ENCODE results near the gene PGAM5. TPM values are rescaled to one million over a fixed set of nuclear protein-coding genes. Genes with fewer than 3 reads are reported as not detected.

Gene PGAM5
- total and polyA plus RNA-seq, 7 donors: 9.6 to 37.1 (median 23.5) TPM

DNA sequence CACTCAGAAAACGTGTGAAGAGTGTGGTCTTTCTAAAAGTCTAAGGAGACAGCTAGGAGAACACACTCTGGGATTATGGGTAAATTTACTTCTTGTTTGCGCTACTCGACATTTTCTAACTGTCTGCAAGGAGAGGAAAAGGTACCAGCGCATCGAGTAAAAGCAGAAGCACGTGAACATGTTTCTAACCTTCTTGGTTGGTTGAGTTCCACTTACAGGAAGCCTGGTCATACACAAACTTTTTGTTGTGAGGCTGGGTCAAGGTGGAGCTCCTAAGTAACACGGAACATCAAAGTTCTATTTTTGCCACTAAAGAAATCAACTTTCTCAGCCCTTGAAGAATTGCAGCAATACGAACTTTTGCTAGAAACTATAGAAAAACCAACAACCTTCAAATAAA, 31.0 kb downstream of the PGAM5 start:
- TF ChIP-seq, protein P1, sequence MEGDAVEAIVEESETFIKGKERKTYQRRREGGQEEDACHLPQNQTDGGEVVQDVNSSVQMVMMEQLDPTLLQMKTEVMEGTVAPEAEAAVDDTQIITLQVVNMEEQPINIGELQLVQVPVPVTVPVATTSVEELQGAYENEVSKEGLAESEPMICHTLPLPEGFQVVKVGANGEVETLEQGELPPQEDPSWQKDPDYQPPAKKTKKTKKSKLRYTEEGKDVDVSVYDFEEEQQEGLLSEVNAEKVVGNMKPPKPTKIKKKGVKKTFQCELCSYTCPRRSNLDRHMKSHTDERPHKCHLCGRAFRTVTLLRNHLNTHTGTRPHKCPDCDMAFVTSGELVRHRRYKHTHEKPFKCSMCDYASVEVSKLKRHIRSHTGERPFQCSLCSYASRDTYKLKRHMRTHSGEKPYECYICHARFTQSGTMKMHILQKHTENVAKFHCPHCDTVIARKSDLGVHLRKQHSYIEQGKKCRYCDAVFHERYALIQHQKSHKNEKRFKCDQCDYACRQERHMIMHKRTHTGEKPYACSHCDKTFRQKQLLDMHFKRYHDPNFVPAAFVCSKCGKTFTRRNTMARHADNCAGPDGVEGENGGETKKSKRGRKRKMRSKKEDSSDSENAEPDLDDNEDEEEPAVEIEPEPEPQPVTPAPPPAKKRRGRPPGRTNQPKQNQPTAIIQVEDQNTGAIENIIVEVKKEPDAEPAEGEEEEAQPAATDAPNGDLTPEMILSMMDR (IDR thresholded peaks at IDR 0.05): no peak
- TF ChIP-seq POLR2A (IDR thresholded peaks at IDR 0.05): no peak
- no peak for TF ChIP-seq POLR2AphosphoS5 (IDR thresholded peaks at IDR 0.05)
- TF ChIP-seq EP300 (IDR thresholded peaks at IDR 0.05): no peak

DNA sequence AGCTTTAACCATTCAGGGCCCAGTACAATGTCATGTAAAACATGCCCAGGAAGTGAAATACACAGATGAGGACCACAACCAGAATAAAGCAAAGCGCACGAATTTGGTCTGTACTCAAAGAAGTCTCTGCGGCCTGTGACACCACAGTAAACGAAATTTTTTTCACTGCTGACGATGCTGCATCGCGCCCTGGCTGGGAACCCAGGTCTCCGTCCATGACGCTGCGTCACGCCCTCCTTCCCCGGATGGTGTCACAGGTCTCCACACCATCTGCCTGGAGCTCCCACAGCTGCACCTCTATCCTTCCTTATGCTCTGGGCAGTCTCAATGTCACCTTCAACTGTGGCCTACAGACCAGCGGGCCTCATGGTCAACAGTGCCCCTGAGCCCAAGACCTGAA, 33.2 kb downstream of the PGAM5 start:
- Histone ChIP-seq H3K36me3 (peaks cover 65 to 99% (median 83%) of the 10 kb centered on the region in 4 donors), H3K4me1 (no peaks in the 10 kb centered on the region), H3K27me3 (no peaks in the 10 kb centered on the region), H3K9me3 (no peaks in the 10 kb centered on the region), H3K27ac (no peak overlapping the region), H3K4me3 (no peak overlapping the region)
- intact Hi-C loops (cut with DNase I): no loop called here
- no peak for DNase-seq
- TF ChIP-seq, protein P1 (IDR thresholded peaks at IDR 0.05): no peak
- no peak for TF ChIP-seq POLR2A (IDR thresholded peaks at IDR 0.05)
- TF ChIP-seq POLR2AphosphoS5 (IDR thresholded peaks at IDR 0.05): no peak
- no peak for TF ChIP-seq EP300 (IDR thresholded peaks at IDR 0.05)
- WGBS, 2 donors: 89 to 90% methylated on average over 13 of the region's 13 CpGs

More for the DNA sequence above, 31.0 kb downstream of the PGAM5 start:
- Histone ChIP-seq H3K4me3 (no peak overlapping the region), H3K4me1 (no peaks in the 10 kb centered on the region), H3K27me3 (no peaks in the 10 kb centered on the region), H3K36me3 (peaks cover 45 to 99% (median 79%) of the 10 kb centered on the region in 4 donors), H3K27ac (no peak overlapping the region), H3K9me3 (no peaks in the 10 kb centered on the region)
- intact Hi-C loops (cut with DNase I): no loop called here
- DNase-seq: no peak
- 79 to 92% methylated on average over 8 of the region's 8 CpGs for whole genome bisulfite sequencing, 2 donors

DNA sequence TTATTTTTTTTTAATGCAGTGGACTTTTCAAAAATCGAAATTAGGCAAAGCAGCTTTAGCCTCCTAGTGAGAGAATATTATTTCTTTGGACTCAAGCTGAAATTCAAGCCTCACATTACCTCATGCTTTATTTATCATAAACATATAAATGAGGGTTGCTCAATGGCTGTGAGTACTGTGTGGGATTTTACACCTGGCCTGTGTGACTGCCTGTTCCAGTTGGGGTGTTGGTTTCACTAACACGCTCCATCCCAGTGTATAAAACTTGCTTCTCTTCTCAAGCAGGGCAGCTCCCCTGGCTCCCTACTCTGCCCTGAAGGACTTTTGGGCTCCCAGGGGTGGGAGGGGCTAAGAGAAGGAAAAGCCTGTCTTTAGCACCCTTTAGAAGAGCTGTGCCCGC, 36.0 kb downstream of the PGAM5 start:
- intact Hi-C loops (cut with DNase I): no loop called here
- no peak for DNase-seq
- H3K27me3 ChIP-seq: no peaks in the 10 kb centered on the region
- H3K4me3 ChIP-seq: no peak overlapping the region
- H3K36me3 ChIP-seq: peaks cover 47 to 99% (median 85%) of the 10 kb centered on the region in 4 donors
- TF ChIP-seq POLR2AphosphoS5 (IDR thresholded peaks at IDR 0.05) (no peak), EP300 (IDR thresholded peaks at IDR 0.05) (no peak), POLR2A (IDR thresholded peaks at IDR 0.05) (no peak)
- TF ChIP-seq, protein P1 (IDR thresholded peaks at IDR 0.05): no peak
- WGBS, 2 donors: 94 to 95% methylated on average over 3 of the region's 3 CpGs
- no peak overlapping the region for H3K27ac ChIP-seq
- no peaks in the 10 kb centered on the region for H3K9me3 ChIP-seq
- no peaks in the 10 kb centered on the region for H3K4me1 ChIP-seq

DNA sequence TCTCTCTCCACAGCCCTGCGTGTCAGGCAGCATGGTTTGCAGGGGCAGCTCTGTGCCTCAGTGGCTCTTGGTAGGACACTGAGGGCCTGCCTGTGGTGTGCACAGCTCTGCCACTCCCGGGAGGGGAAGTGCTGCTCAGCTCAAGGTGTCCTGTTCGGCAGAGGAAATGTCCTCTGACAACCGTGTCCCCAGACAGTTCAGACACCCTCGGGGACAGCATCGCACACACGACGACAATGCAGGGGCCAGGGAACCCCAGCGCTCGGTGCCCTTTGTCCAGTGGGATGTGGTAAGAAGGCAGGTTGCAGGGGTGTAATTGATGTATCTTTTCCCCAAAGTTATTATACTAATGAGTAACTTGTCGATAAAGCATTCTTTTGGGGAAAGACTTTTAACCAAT, 36.8 kb downstream of the PGAM5 start:
- H3K4me3 ChIP-seq: no peak overlapping the region
- no peaks in the 10 kb centered on the region for H3K9me3 ChIP-seq
- H3K27ac ChIP-seq: no peak overlapping the region
- 96% methylated on average over 11 of the region's 11 CpGs for WGBS, 2 donors
- no peak for DNase-seq
- no peaks in the 10 kb centered on the region for H3K27me3 ChIP-seq
- no peaks in the 10 kb centered on the region for H3K4me1 ChIP-seq
- TF ChIP-seq, protein P1 (IDR thresholded peaks at IDR 0.05): no peak
- TF ChIP-seq EP300 (IDR thresholded peaks at IDR 0.05) (no peak), POLR2AphosphoS5 (IDR thresholded peaks at IDR 0.05) (no peak), POLR2A (IDR thresholded peaks at IDR 0.05) (no peak)
- H3K36me3 ChIP-seq: peaks cover 47 to 99% (median 85%) of the 10 kb centered on the region in 4 donors
- intact Hi-C loops (cut with DNase I): no loop called here

DNA sequence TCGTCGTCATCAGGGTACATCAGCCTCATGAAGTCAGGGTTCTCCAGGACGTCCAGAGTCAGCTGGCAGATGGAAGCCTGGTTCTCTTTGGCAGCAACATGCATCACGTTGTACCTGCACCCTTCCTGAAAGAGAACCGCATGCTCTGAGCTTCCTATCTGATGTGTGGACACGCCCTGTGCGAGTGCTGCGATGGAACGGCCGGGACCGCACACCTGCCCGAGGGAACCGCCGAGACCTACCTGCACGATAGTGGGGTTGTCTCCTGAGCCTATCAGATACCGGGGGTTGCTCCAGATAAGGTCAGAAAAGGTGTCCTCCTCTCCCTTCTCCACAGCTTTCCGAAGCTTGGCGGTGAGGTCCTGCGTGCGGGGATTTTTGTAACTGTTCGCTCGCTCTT, 37.3 kb downstream of the PGAM5 start:
- DNase-seq: no peak
- Histone ChIP-seq H3K27me3 (no peaks in the 10 kb centered on the region), H3K4me3 (no peak overlapping the region), H3K27ac (no peak overlapping the region), H3K9me3 (no peaks in the 10 kb centered on the region), H3K36me3 (peaks cover 44 to 99% (median 81%) of the 10 kb centered on the region in 4 donors), H3K4me1 (no peaks in the 10 kb centered on the region)
- intact Hi-C loops (cut with DNase I): no loop called here
- WGBS, 2 donors: 95 to 96% methylated on average over 22 of the region's 22 CpGs
- TF ChIP-seq, protein P1 (IDR thresholded peaks at IDR 0.05): no peak
- TF ChIP-seq POLR2A (IDR thresholded peaks at IDR 0.05) (no peak), POLR2AphosphoS5 (IDR thresholded peaks at IDR 0.05) (no peak), EP300 (IDR thresholded peaks at IDR 0.05) (no peak)
